Ureter (tissue), 1 donor: ENCODE measurements around the gene RET. TPM values are rescaled to one million over a fixed set of nuclear protein-coding genes. Genes with fewer than 3 reads are reported as not detected.
"Not testable (repeated sequence)": the region's sequence is repeated elsewhere in the genome, so short reads cannot be mapped to it uniquely, and the experiment has no call there.

ENCODE experiments used
- DNase-seq: peaks from one replicate; pipeline ENCODE4 v3.0.0-alpha.2; 2020; ENCODE audit warnings: low spot score
- total RNA-seq: library from RNA; stranded (reverse); gene quantifications from one replicate; pipeline ENCODE4 v1.2.4, GENCODE V29; 2023
- donor health status: DM: yes; HTN: yes; CAD: no.

Gene RET
- total RNA-seq, 1 donor from 2014 or later = 0.42 TPM

- DNase-seq = no peak
Observed at GRCh38 chr10:43134126-43134905, 57.4 kb downstream of the RET start.

GRCh38 chr10:43135064-43135463, 58.2 kb downstream of the RET start:
- no peak for DNase-seq

GRCh38 chr10:43135656-43136055, 58.8 kb downstream of the RET start:
- no peak for DNase-seq

DNA sequence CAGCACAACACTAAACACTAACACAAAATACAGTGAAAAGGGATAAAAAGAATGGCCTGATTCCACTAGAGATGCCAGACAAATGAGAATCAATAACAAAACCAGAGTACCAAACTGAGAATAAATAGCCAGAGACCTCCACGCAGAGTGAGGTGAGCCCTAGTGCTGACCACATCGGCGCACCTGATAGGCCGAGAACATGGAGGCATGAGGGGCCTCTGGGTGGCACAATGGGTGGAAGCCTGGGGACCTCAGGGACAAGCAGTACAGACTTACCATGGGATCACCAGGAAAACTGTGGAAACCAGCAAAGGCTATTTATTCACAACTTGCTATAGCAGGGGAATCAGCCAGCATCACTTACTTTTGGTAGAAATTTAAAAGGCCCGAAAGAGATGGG, 59.6 kb downstream of the RET start:
- DNase-seq = no peak

- DNase-seq = no peak
Observed at GRCh38 chr10:43136995-43137716, 60.3 kb downstream of the RET start.

- peak; percentile 54 for DNase-seq
Observed at GRCh38 chr10:43137717-43138020, 60.8 kb downstream of the RET start.

GRCh38 chr10:43138021-43138756, 61.3 kb downstream of the RET start, which contains the start of gene CSGALNACT2:
TSS of gene CSGALNACT2 (plus strand) at chr10:43138445. CDS start at chr10:43155150, 16,705 bp downstream.
- DNase-seq = peak; percentile 84

- DNase-seq = peak; percentile 45
Observed at GRCh38 chr10:43138757-43139241, 61.9 kb downstream of the RET start.

GRCh38 chr10:43141421-43141820, 64.6 kb downstream of the RET start:
- no peak for DNase-seq

- DNase-seq = no peak
Observed at GRCh38 chr10:43145311-43145710, 68.4 kb downstream of the RET start.

- DNase-seq = not testable (repeated sequence)
Observed at GRCh38 chr10:43145936-43146335, 69.1 kb downstream of the RET start.

GRCh38 chr10:43151371-43151770, 74.5 kb downstream of the RET start:
- DNase-seq = no peak

GRCh38 chr10:43153901-43154300, 77.0 kb downstream of the RET start:
- no peak for DNase-seq

- no peak for DNase-seq
Observed at GRCh38 chr10:43155221-43155620, 78.4 kb downstream of the RET start.

DNA sequence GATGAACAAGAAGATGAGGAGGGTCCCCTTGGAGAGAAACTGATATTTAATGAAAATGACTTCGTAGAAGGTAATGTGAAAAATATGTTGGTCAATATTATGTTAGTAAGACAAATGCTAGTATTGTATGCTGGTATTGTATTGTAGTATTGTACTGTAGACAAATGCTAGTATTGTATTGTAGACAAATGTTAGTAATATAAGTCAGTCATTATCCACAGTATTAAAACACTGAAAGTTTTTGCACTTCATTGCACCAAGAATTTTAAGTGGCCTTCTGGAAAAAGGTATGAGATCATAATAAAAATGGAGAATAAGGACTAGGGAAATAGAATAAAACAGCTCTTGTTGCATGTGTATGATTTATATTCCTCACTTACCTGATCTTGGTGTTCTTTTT, 78.9 kb downstream of the RET start:
- DNase-seq = no peak

DNA sequence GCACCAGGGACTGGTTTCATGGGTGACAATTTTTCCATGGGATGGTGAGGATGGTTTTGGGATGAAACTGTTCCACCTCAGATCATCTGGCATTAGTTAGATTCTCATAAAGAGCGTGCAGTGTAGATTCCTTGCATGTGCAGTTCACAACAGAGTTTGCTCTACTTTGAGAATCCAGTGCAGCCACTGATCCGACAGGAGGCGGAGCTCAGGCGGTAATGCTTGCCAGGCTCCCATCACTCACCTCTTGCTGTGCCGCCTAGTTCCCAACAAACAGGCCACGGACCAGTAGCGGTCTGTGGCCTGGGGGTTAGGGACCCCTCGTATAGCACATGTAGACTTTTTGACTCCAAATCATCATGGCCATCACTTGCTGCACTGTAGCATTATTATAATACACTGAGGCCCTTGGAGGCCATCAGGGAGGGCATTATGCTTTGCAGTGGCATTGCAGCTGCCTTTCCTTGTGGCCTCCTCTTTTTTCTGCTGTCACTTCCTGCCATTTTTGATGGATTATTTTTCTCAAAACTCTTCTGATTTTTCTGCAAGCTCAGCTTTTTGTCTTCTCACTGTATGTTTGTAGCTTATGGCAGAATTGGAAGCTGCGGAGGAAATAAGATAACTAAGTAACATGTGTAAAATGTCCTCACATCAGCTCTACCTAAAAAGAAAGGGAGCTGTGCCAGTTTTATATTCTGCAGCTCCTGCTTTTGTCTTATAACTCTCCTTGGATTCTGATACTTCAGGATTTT, 79.9 kb downstream of the RET start:
- DNase-seq = no peak

GRCh38 chr10:43158636-43159035, 81.8 kb downstream of the RET start:
- DNase-seq = no peak

- DNase-seq = no peak
Observed at GRCh38 chr10:43160046-43160920, 83.4 kb downstream of the RET start.

GRCh38 chr10:43160921-43161255, 84.0 kb downstream of the RET start:
- no peak for DNase-seq

DNA sequence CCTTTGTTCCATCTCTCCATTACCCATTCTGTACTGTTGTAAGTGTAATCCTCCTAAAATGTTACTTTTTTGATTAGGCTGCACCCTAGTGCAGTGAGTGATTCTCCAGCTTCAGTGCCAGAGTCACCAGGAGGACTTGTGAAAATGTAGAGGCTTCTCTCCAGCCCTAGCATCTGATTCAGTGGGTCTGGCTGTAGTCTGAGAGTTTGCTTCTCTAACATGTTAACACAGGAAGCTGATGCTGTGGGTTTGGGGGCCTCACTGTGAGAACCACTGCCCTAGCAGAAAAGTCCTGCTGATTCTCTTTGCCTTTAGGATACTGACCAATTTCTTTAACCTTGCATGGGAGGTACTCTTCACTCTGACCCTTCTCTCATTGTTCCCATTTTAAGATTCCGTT, 85.7 kb downstream of the RET start:
- no peak for DNase-seq
